ENCODE measurements around the gene ELMOD3.
"Not testable (repeated sequence)": the region's sequence is repeated elsewhere in the genome, so short reads cannot be mapped to it uniquely, and the experiment has no call there.

Gene ELMOD3

GRCh38 chr2:85329181-85329651 is 25.4 kb upstream of the ELMOD3 start:
- no peak for DNase-seq (ENCODE audit: low spot score)

GRCh38 chr2:85329701-85330100 is 24.9 kb upstream of the ELMOD3 start:
- not testable (repeated sequence) for DNase-seq (ENCODE audit: low spot score)

GRCh38 chr2:85330839-85331636 is 23.5 kb upstream of the ELMOD3 start:
- DNase-seq (ENCODE audit: low spot score) = no peak

- not testable (repeated sequence) for DNase-seq (ENCODE audit: low spot score)
These were observed 20.7 kb upstream of the ELMOD3 start for GRCh38 chr2:85333877-85334276.

- no peak for DNase-seq (ENCODE audit: low spot score)
These were observed 19.6 kb upstream of the ELMOD3 start for GRCh38 chr2:85334928-85335327.

- peak; percentile 19 for DNase-seq (ENCODE audit: low spot score)
These were observed 14.3 kb upstream of the ELMOD3 start for GRCh38 chr2:85340034-85340892.

GRCh38 chr2:85341269-85342029 is 13.1 kb upstream of the ELMOD3 start:
- DNase-seq (ENCODE audit: low spot score) = no peak

- DNase-seq (ENCODE audit: low spot score) = no peak
These were observed 12.4 kb upstream of the ELMOD3 start for GRCh38 chr2:85342156-85342555.

- DNase-seq (ENCODE audit: low spot score) = not testable (repeated sequence)
These were observed 11.2 kb upstream of the ELMOD3 start for GRCh38 chr2:85343207-85343895.

GRCh38 chr2:85344356-85344954 is 10.1 kb upstream of the ELMOD3 start:
- no peak for DNase-seq (ENCODE audit: low spot score)

GRCh38 chr2:85347599-85347998 is 7.0 kb upstream of the ELMOD3 start:
- no peak for DNase-seq (ENCODE audit: low spot score)

GRCh38 chr2:85353876-85354285 is 688 bp upstream of the ELMOD3 start:
- DNase-seq (ENCODE audit: low spot score) = peak; percentile 55

- DNase-seq (ENCODE audit: low spot score) = peak; percentile 20
These were observed 473 bp downstream of the ELMOD3 start for GRCh38 chr2:85355073-85355410.

GRCh38 chr2:85355521-85355920 is 952 bp downstream of the ELMOD3 start:
- no peak for DNase-seq (ENCODE audit: low spot score)

GRCh38 chr2:85356186-85356585 is 1.6 kb downstream of the ELMOD3 start:
- no peak for DNase-seq (ENCODE audit: low spot score)

GRCh38 chr2:85357736-85358135 is 3.2 kb downstream of the ELMOD3 start:
- DNase-seq (ENCODE audit: low spot score) = no peak

GRCh38 chr2:85362653-85363387 is 8.3 kb downstream of the ELMOD3 start:
- DNase-seq (ENCODE audit: low spot score) = not testable (repeated sequence)

GRCh38 chr2:85367180-85367579 is 12.6 kb downstream of the ELMOD3 start:
- no peak for DNase-seq (ENCODE audit: low spot score)

- no peak for DNase-seq (ENCODE audit: low spot score)
These were observed 14.4 kb downstream of the ELMOD3 start for GRCh38 chr2:85368921-85369320.

- no peak for DNase-seq (ENCODE audit: low spot score)
These were observed 14.9 kb downstream of the ELMOD3 start for GRCh38 chr2:85369500-85369899.

GRCh38 chr2:85371045-85371444 is 16.5 kb downstream of the ELMOD3 start:
- no peak for DNase-seq (ENCODE audit: low spot score)
